GM12878 (cell line): ENCODE results near the gene PDE6D.
"Not testable (repeated sequence)": the region's sequence is repeated elsewhere in the genome, so short reads cannot be mapped to it uniquely, and the experiment has no call there.

Source experiments
- CREB1 ChIP-seq: IDR thresholded peaks from 2 replicates; pipeline ENCODE4 v1.6.1; 2012; ENCODE audit warnings: low read depth, mild to moderate bottlenecking, inconsistent platforms
- NR2C2 ChIP-seq: IDR thresholded peaks from 2 replicates; pipeline ENCODE4 v1.6.1; 2011; ENCODE audit warnings: borderline replicate concordance, low read depth; ENCODE audit not compliant: control insufficient read depth, insufficient read length
- POLR2A ChIP-seq: IDR thresholded peaks from 2 replicates; pipeline ENCODE4 v1.6.1; 2011; ENCODE audit warnings: low read depth, mild to moderate bottlenecking, low read length
- POLR2AphosphoS5 ChIP-seq: IDR thresholded peaks from 2 replicates; pipeline ENCODE4 v1.6.1; 2011; ENCODE audit warnings: mild to moderate bottlenecking, low read length, inconsistent platforms
- SMAD1 ChIP-seq: fragments of 450-650 bp; IDR thresholded peaks from 2 replicates; pipeline ENCODE4 v1.6.1; 2018; ENCODE audit warnings: mild to moderate bottlenecking, low read depth; ENCODE audit not compliant: partially characterized antibody
- TCF7 ChIP-seq: IDR thresholded peaks from 2 replicates; pipeline ENCODE4 v1.6.1; 2014; ENCODE audit warnings: antibody characterized with exemption, borderline replicate concordance
- TF ChIP-seq, protein P1 (sequence below), 3 experiments: IDR thresholded peaks in 2 of 3; conservative IDR thresholded peaks in 1 of 3; 2 replicates each; pipeline ENCODE4 v1.5.1; 2011; ENCODE audit warnings: low read depth in 3 of 3, low read length in 3 of 3, mild to moderate bottlenecking in 3 of 3, control low read depth in 2 of 3, moderate library complexity in 2 of 3, inconsistent platforms in 1 of 3, mixed read lengths in 1 of 3; ENCODE audit not compliant: control insufficient read depth in 2 of 3, insufficient read depth in 1 of 3; ENCODE audit errors: extremely low read depth in 1 of 3

GRCh38 chr2:231712451-231713021 is 68.5 kb downstream of the PDE6D start:
- TF ChIP-seq NR2C2, POLR2A, POLR2AphosphoS5, SMAD1, CREB1, TCF7: not testable (repeated sequence)
- TF ChIP-seq, protein P1, sequence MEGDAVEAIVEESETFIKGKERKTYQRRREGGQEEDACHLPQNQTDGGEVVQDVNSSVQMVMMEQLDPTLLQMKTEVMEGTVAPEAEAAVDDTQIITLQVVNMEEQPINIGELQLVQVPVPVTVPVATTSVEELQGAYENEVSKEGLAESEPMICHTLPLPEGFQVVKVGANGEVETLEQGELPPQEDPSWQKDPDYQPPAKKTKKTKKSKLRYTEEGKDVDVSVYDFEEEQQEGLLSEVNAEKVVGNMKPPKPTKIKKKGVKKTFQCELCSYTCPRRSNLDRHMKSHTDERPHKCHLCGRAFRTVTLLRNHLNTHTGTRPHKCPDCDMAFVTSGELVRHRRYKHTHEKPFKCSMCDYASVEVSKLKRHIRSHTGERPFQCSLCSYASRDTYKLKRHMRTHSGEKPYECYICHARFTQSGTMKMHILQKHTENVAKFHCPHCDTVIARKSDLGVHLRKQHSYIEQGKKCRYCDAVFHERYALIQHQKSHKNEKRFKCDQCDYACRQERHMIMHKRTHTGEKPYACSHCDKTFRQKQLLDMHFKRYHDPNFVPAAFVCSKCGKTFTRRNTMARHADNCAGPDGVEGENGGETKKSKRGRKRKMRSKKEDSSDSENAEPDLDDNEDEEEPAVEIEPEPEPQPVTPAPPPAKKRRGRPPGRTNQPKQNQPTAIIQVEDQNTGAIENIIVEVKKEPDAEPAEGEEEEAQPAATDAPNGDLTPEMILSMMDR (IDR thresholded peaks at IDR 0.05 in 2 of 3, conservative IDR thresholded peaks at IDR 0.05 in 1 of 3; ENCODE audit: control insufficient read depth in 2 of 3, extremely low read depth in 1 of 3, insufficient read depth in 1 of 3, low read depth in 3 of 3, low read length in 3 of 3) = not testable (repeated sequence)
